ENCODE measurements around the gene USH2A.

The USH2A gene

GRCh38 chr1:215608646-215609045 lies 814.6 kb downstream of the USH2A start:
- no peak for FAIRE-seq

- FAIRE-seq: no peak
Measured at GRCh38 chr1:215607412-215607811, 815.8 kb downstream of the USH2A start.

GRCh38 chr1:215606564-215607168 lies 816.6 kb downstream of the USH2A start:
- FAIRE-seq: peak; percentile 94

- FAIRE-seq: no peak
Measured at GRCh38 chr1:215606036-215606435, 817.2 kb downstream of the USH2A start.

- FAIRE-seq: no peak
Measured at GRCh38 chr1:215605011-215605621, 818.1 kb downstream of the USH2A start.

- no peak for FAIRE-seq
Measured at GRCh38 chr1:215603319-215603718, 819.9 kb downstream of the USH2A start.

GRCh38 chr1:215601276-215601675 lies 822.0 kb downstream of the USH2A start:
- FAIRE-seq: no peak

GRCh38 chr1:215600867-215601266 lies 822.4 kb downstream of the USH2A start:
- FAIRE-seq: no peak

- peak; percentile 19 for FAIRE-seq
Measured at GRCh38 chr1:215600258-215600792, 822.9 kb downstream of the USH2A start.

- no peak for FAIRE-seq
Measured at GRCh38 chr1:215599418-215600074, 823.7 kb downstream of the USH2A start.

GRCh38 chr1:215597961-215598360 lies 825.3 kb downstream of the USH2A start:
- no peak for FAIRE-seq

- no peak for FAIRE-seq
Measured at GRCh38 chr1:215595231-215595630, 828.0 kb downstream of the USH2A start.

GRCh38 chr1:215594640-215595039 lies 828.6 kb downstream of the USH2A start:
- FAIRE-seq: no peak

GRCh38 chr1:215590779-215591491 lies 832.3 kb downstream of the USH2A start:
- no peak for FAIRE-seq

GRCh38 chr1:215589650-215590435 lies 833.4 kb downstream of the USH2A start:
- FAIRE-seq: no peak

- no peak for FAIRE-seq
Measured at GRCh38 chr1:215584389-215584788, 838.9 kb downstream of the USH2A start.

GRCh38 chr1:215583185-215583749 lies 840.0 kb downstream of the USH2A start:
- FAIRE-seq: no peak

- no peak for FAIRE-seq
Measured at GRCh38 chr1:215581896-215582295, 841.4 kb downstream of the USH2A start.

Measured in G401.6 (cell line).